HG03103 (cell line): ENCODE measurements around the gene CACNG5.

Experiments
- ATAC-seq: cut with Tn5 transposase; IDR thresholded peaks from one replicate; pipeline ENCODE4 v1.9.1; 2021; ENCODE audit warnings: low read depth; ENCODE audit not compliant: unreplicated experiment

Gene CACNG5

DNA sequence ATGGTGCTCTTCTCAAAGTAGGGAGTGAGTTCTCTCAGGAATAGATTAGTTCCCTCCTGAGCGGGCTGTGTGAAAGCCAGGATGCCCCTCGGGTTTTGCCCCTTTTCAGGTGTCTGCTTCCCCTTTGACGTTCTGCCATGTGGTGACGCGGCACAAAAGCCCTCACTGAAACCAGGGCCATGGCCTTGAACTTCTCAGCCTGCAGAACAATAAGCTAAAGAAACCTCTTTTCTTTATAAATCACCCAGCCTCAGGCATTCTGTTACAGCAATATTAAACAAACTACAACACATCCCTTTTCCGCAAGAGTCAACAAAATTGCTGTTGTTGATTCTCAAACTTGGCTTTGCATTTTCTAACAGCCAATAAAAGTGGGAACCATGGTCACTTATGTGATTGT lies 15.5 kb upstream of the CACNG5 start:
- no peak for ATAC-seq

DNA sequence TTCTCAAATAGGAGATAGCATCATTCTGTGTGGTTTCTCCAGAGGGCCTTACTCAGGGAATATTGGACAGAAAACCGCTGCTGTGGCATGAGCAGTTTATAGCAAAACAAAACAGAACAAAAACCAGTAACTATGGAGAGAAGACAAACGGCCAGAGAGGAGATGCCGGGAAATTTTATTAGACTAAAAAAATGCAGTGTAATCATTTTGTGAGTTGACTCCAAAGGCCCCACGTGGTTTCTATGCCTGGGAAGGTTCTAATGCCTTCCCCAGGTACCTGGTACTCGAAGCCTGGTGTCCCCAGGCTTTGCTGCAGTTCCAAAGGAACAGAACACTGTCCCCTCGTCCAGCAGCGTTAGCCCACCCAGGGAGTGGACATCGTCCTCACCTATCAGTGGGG lies 12.9 kb upstream of the CACNG5 start:
- no peak for ATAC-seq

DNA sequence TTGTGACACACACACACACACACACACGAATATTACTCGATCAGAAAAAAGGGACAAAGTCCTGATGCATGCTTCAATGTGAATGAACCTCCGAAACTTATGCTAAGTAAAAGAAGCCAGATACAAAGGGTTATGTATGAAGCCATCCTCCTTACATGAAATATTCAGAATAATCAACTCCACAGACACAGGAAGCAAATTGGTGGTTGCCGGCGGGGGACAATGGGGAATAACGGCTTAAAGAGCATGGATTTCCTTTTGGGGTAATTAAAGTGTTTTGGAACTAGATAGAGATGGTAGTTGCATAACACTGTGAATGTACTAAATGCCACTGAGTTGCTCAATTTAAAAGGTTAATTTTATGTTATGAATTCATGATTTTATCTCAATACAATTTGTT lies 8.1 kb upstream of the CACNG5 start:
- no peak for ATAC-seq

DNA sequence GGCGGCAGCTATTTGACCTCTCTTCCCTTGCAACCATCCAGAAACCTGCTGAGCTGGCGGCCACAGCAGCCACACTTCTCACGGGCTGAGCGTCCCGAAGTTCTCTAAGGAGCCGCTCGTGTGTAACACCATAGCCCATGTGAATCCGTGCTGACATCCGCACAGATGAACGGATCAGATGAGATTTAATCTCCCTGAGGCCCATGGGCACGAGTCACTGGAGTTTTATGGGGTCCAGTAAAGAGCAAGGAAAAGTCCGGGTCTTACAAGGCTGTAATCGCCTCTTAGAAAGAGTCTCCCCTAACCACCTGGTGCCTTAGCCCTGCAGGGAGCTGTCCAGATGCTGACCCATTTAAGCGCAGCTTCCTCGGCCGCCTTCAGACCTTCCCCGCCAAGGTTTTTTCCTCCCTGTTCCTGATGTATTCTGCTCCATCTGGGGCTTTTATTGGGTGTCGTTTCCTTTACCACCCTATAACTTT lies 5.5 kb upstream of the CACNG5 start:
- no peak for ATAC-seq

DNA sequence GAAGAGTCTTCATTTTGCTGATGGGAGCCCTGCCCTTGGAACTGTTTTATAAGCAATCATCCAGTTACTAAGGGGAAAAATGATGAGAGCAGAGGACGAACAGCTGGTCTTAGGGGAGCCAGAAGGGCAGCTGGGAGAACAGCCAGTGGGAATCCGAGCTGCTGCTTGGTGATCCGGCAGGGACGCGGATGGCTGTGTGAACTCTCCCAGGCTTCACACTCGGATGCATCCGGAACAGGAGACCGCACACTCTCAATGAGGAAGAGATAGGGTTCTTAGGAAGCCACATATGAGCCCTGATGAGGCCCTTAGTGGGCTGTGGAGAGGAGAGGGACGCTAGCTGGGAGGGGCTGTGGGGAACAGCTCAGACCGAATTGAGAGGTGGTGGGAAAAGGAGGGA lies 5.0 kb upstream of the CACNG5 start:
- no peak for ATAC-seq

DNA sequence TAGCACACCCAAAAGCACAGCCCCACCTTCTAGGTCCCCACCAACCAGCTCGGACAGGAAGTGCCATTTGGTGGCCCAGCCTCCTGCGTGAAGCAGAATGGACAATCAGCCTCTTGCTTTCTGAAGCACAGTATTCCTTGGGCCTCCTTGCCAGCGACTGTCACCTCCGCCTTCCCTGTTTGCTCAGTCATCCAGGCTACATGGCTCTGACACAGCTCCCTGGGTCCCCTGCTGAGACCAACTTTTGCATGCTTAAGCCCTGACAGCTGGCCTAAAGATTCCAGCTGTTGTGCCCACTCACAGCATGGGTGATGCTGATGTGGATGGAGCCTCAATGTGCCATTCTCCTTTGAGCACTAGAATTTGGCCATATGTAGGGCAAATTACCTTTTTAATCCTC lies 4.5 kb upstream of the CACNG5 start:
- ATAC-seq = no peak

DNA sequence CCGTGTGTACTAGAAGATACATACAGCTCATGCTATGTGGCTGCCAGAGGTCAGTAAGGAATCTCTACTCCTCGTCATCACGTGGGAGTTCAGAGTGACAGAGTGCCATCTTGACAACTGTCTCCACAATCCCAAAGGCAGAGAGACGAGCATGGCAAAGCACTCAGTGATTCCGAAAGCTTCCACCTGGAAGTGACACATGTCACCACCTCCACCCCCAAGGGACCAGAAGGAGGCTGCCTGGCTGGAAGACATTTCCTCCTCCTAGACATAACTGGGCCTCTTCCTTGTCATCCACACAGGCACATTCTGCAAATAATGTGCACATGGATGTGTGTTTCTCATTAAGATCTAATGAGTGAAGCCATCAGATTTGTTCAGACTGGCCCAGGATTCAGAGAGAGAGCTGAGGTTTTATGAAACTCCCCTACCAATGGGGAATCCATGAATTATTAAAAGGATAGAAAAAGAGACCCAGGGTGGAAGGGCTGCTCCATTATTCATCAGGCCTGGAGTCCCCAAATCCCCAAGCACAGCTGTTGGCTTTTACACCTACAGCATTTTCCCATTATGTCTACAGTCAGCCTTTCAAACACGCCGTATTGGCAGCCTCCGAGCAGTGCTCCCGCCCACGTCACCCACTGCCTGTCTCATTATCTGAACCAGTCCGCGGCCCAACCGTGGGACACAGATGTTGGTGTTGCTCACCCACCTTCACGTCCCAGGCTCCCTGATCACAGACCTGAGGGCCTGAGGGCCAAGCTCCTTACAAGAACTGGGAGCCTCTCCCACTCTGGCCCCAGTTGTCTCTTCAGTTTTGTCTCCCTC lies 3.3 kb upstream of the CACNG5 start:
- no peak for ATAC-seq

DNA sequence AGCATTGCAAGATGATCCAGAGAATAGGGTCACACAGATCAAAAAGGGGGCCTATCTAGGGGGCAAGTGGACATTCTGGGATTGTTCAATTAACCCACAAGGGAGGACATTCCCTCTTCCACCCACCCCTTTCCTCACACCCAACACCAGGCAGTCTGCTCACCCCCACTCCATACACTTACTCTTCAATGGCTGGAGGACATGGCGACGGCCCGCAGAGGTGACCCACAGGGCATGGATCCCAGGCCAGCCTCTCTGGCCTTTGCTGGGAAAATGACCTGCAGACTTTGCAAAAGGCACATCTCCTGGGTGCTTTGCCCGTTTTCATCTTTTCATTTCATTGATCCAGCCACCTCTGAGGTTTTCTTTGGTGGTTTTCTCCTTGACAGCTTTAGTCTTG lies 1.7 kb upstream of the CACNG5 start:
- ATAC-seq = no peak

DNA sequence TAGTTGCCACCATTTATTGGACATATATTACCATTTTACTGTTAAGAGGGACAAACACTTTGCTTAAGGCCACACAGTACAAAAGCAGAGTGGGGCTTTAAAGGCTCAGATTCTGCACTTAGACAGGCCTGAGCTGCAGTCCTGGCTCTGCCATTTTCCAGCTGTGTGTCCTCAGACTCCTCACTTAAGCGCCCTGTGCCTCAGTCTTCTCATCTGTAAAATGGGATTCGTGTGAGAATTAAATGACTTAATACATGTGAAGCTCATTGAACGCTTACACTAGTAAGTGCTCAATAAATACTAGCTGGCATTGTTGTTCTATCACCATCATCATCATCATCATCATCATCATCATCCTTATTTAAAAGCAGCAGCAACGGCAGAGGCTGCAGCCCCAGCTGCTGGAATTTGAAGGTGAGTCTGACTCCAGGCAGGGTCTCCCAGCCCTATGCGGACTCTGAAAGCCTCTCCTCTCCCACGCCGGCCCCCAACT lies 445 bp upstream of the CACNG5 start:
- ATAC-seq = no peak

DNA sequence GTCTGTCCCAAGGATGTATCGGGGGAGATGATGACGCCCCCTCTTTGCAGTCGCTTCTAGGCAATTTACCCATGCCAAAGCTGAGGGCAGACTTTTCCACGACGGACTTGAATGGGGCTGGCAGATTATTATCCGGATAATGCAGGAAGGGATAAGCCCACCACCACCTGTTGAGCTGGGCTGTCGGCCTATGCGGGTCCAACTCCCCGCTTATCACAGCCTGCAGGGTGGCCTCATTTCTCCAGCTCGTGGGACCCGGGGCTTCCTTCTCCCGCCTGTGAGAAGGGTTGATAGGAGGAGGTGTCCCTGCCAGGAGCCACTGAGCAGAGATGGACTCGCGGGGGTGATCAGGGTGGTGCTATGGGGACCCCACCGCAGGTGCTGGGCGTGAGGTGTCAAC lies 559 bp downstream of the CACNG5 start:
- ATAC-seq = no peak

DNA sequence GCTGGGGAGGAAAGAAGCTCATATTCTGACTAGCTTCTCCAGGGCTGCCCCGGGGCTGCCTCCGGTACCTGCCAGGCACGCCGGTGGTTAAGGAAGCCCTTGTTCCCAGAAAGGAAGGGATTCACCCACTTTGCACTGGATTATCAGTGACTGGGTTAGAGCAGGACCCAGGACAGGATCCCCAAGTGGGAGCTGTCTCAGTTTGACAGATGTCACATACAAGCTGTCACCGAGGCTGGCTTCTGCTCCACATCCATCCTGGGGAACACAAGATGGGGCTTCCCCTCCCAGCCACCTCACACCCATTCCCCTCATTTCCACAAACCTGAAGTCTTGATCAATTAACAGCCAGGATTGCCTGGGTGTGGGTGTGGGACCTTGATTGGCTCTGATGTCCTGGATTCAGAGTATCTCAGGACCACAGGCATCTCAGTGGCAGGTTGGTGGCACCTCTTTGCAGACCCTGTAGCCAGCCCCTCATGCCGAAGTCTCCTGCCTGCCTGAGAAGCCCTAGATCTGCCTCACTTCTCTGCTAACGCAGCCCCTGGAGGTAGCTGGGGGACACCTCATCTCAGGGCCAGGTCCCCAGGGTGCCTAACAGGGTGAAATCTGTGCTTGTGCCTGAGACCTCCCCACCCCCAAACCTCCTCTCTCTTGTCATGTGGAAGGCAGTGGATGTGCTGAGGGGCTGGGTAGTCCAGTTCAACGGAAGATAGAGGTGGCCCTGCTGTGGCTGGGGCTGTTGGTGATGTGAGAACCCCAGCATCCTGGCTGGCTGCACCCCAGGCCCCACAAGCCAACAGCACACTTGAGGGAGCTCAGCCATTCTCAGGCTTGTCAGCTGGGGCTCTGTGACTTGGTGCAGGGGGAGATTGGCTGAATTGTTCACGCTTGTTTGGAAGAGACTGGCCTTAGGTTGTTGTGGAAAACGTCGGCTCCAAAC lies 1.4 kb downstream of the CACNG5 start:
- ATAC-seq = no peak

DNA sequence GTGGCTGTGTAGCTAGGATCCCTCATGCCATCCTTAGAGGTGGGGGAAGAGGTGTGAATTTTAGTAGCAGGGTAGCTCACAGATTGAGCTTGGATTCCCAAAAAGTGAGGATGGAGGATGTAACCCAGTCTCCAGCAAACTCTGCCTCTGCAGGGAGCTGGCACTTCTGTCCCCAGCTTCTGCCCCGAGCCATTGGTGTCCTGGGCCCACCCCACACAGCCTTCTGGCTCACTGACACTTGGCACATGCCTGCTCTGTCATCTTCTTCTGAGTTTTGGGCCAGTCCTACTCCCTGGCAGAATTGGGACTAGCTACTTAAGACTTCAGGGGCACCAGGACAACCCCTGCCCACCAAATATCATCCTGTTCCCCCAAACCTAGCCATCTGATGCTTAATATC lies 2.3 kb downstream of the CACNG5 start:
- no peak for ATAC-seq

DNA sequence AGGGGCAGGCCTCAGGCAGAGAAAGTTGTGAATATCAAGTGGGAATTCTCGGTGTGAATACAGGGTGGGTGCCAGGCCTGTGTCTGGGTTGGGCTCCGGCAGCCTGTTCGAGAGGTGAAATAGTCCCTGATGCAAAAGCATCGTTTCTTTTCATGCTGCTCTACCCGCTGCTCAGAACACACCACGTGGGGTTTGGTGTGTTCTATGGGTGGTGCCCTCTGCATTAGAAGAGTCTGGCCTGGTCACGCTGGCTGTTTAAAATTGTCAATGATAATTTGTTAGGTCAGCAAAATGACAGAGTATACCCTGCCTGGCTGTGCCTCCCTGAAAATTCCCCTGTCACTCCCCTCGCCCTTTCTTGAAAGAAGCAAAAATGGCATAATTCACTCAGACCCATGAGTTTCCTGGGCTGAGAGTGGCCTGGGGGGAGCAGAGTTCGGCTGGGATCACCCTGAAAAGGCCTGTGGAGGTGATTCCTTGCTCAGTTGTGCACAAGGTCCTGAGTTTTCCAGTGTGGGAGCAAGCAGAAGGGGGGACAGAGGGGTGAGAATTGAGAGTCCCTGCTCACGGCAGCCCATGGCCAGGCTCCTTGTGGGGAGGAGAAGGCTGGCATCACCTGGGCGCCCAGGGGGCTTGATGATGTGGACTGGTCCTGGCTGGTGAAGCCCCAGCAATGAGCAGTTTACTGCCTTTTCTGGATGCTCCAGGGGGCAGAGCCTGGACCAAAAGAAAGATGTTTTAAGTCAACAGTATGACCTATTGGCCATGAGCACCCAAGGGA lies 3.2 kb downstream of the CACNG5 start:
- ATAC-seq = no peak

DNA sequence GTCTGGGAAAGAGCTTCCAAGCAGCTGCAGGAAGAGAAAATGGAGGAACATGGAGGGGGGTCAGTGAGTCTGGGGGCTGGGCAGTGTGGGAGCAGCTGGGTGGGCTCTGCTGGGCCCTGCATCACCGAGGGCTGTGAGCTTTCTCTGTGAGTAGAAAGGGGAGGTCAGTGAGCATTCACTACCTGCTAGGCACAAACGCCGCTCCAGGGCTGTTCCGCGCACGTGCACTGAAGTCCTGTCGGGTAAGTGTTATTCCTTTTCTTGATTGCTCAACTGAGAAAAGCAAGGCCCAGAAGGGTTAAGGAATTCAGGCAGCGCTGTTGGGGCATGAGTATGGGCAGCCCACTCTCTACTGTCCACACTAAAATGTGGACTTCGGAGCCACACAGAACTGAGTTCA lies 4.7 kb downstream of the CACNG5 start:
- no peak for ATAC-seq

DNA sequence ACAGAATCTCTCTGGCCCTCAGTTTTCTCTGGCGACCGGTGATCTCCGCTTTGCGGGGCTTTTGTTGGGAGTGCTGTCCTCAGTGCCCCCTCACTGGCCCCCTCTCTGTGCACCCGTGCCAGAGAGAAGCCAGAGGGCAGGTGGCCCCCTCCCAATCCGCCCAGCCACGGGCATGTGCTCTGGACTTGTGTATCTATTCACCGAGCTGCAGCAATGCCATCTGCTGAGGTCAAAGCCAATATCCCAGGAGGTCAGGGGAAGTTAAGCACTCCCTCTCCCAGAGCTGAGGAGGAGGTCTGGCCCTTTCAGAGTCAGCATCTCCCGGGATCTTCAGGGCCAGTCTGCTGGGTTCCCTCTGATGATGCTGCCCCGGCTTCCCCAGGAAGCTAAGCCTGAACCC lies 5.1 kb downstream of the CACNG5 start:
- ATAC-seq = no peak

DNA sequence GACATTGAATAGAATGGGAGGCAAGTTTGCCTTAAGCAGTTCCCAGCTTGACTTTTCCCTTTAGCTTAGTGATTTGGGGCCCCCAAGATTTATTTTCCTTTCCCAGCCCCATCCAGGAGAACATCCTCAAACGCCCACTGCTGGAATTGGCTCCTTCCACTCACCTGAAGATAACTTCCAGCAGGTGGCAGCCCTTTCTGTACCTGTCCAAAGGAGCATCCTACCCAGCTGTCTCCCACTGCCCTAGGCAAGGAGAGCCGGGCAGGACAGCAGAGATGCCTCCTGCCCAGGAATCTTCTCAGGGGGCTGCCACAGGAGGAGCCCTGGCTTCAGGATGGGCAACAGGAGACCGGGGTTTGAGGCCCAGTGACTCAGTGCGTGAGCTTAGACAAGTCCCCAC lies 6.4 kb downstream of the CACNG5 start:
- no peak for ATAC-seq

DNA sequence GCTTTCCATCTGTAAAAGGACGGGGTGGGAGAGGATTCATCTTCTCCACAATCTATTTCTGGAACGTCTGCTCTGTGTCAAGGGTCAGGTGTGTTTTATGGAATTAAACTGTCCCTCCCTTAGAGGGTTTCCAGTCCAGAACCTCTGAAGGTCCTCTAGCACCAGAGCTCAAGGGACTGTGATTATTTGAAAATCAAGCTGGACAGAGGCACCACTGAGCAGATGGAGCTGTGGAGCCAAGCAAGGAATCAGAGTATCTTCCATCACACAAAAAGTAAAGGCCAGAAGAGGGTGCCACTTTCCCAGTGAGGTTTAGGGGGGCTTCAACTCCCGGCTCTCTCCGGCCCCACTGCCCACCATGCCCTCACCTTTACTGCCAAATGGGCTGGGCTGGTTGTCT lies 6.8 kb downstream of the CACNG5 start:
- ATAC-seq = no peak

DNA sequence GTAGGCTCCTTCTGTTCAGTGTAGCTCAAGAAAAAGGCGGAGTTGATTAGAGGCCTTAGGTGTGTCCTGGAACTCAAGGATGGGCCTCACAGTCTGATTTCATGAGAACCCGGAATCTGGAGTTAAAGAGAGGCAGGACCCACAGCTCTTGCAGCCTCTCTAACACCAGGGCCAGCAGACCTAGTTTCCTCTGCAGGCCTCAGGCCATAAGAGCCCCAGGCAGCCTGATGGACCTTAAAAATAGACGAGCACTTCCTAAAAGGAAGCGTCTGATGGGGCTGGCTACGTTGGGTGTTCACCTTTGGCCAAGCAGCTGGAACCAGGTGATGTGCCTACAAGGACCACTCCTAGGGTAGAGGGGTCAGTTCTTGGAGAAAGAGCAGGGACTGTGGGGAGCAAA lies 7.6 kb downstream of the CACNG5 start:
- no peak for ATAC-seq

DNA sequence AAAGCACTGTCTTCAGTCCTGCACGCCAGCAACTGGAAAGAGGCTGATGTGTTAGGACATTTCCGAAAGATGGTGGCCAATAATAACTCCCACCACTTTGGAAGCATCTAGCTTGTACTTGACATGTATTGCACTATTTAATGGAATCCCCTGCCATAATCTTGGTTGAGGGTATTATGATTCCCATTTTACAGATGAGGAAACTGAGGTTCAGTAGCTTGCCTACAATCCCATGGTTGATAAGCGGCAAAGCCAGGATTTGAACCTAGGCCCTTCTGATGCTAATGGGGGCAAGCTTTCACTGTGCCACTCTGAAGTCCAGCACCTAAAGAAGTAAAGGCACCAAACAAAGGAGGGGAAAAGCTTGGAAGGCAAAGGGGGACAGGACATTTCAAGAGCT lies 8.0 kb downstream of the CACNG5 start:
- ATAC-seq = no peak

DNA sequence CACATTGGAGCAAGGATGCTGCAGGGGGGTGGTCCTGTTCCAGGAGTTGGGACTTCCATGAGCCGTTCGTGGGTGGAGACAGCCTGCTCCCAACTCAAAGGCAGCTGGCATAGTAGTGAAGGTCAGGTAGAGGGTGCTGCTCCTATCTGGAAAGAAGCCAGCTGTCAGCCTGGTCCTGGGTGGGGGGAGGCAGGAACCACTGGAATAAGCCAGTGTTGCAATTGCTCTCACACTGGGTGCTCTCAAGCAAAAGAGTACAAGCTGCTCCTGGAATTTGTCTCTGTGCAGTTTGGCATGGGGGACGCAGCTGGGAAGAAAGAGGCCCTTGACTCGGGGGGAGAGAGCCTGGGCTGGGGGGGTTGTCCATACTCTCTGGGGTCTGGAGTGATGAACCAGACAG lies 8.7 kb downstream of the CACNG5 start:
- ATAC-seq = no peak

DNA sequence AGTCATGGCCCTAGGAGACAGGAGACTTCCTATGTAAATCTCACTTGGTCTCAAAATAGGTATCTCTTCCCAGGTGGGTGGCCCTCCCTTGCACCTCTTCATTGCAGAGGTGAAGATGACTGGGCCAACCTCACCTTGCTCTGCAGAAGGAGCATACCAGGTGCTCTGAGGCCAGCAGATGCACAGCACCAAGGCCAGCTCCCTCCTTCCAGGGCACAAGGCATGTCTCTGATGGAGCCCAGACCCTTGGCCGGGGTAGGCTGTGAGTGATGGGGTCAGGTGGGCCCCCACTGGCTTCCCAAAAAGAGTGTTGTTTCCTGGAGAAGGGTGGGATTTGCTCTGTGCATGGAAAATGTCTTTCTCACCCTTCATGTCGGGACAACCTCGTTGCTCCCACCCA lies 12.8 kb downstream of the CACNG5 start:
- no peak for ATAC-seq
